DMS53 (cell line): ENCODE data around the gene KCNV2.
A peak's percentile ranks its signal among the peaks of the same experiment; 100 is the strongest.

ENCODE experiments used
- DNase-seq: peaks from one replicate; lab custom pipeline; 2025; lab: John Stamatoyannopoulos, UW

Gene KCNV2

DNA sequence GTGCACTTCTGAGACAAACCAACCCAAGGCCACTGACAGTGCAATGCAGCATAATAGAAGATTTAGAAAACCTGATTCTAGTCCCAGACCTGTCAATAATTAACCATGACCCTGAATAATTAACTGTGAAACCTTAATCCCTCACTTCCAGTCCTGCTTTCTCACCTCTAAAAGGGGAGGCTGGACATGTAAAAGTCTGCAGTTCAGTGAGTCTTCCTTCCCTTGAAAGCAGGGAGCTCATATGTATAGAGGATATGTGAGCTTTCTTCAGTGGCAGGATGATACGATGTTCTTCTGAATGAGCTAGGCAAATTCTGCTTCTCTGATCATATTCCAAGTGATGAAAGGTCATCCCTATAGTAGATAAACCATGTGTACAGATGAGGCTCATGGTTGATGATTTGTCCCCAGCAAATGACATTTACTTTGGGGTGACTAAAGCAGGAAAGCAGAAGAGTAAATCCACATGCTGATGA lies 2.9 kb downstream of the KCNV2 start:
- DNase-seq = peak; percentile 51

DNA sequence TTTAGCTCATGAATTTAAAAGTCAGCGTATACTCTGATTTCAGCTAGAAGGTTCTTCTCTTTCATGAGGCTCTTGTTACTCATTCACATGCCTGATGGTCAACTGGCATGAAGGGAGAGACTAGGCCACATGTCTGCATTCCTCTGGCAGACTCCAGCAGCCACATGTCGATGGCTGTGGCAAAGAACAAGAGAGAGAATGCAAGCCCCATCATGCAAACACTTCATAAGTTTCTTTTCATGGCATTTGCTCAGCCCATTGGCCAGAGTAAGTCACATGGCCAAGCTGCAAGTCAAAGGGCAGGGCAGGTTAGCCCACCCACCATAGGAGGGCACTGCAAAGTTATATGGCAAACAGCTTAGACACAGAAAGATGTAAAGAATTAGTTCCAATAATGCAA lies 5.4 kb downstream of the KCNV2 start:
- DNase-seq = no peak

GRCh38 chr9:2723376-2724065 lies 6.2 kb downstream of the KCNV2 start:
- DNase-seq = no peak

- DNase-seq = no peak
Measured at GRCh38 chr9:2725126-2725525, 7.8 kb downstream of the KCNV2 start.

DNA sequence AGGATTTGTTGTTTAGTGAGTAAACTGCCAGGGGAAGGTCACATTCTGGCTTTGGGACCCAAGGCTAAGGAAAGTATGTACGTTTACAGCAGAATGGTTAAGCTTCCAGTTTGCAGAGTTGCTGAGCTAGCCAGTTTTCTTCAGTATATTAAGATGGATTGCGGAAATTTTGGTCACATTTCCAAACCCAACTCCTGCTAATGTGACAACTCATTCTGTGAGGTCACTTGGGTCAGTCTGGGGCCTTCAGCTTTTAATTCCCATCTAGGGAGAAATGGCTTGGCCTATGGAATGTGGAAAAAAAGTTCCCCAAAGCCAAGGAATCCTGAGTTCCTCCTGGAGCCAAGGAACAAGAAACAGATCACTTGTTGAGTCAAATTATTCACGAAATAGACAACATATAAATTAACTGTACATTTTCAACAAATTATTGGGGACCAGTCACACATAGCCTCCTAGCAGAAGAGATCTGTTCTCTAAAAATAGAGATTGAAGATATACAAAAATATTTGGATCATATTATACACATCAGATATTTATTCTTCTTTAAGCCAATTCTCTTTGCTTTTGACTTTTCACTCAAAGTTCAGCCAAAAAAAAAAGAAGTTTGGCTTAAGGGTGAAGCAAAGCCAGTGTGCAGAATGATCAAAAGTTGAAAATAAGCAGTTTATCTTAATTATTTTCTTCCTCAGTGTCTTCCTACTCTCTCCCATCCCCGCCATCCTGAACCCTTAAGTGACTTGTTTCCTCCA lies 8.8 kb downstream of the KCNV2 start:
- no peak for DNase-seq

GRCh38 chr9:2726650-2727340 lies 9.5 kb downstream of the KCNV2 start:
- DNase-seq = no peak

DNA sequence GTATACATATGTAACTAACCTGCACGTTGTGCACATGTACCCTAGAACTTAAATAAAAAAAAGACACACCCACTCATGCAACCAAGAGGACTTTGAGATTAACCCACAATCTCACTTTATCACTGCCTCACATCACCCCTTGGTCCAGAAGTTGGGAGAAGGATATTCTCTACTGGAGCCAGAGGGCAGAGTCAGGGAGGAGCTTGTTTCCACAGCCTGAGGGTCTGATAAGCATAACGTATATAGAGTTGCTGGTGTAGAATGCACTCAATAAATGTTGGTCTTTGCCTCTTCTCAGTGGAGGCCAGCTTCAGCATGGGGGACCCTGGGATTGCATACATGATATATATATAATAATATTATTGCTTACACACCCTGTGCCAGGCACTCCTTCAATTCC lies 10.1 kb downstream of the KCNV2 start:
- DNase-seq = no peak

- DNase-seq = peak; percentile 67
Measured at GRCh38 chr9:2727966-2728613, 10.8 kb downstream of the KCNV2 start.

DNA sequence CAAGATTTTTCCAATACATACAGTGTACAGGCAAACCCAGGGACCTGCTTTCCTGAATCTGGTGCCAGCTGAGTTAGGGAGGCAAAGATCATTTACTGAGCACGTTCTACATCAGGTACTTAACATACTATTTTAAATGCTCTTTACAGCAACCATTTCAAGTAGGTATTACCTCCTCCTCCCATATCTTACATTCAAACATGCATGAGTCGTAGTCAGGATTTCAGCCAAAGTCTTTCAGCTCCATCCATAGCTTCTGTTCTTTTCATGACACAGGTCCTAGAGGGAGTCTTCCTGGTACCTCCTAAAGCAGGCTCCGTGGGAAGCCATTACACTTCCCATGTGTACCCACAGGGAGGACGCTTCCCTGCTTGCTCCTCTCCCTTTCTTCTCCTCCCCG lies 11.7 kb downstream of the KCNV2 start:
- DNase-seq = no peak

- no peak for DNase-seq
Measured at GRCh38 chr9:2729721-2730120, 12.4 kb downstream of the KCNV2 start.

GRCh38 chr9:2730971-2731370 lies 13.7 kb downstream of the KCNV2 start:
- DNase-seq = no peak

DNA sequence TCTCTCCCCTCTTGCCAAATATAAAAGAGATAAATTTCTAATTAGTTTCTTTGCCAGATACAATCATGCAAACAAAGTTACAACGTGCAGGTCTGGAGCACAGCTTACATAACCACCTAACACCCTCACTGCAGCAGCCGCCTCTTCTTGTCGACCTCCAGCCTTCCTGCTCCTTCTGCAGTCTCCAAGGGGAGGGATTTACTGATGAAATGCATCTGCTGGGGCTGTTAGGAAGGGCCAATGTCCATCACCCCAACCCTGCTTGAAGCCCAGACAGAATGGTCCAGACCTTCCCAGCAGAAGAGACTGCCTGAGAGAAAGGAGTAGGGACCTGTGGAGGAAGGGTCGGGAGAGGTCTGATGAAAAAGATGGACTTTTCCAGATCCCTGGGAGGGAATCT lies 15.2 kb downstream of the KCNV2 start:
- no peak for DNase-seq

DNA sequence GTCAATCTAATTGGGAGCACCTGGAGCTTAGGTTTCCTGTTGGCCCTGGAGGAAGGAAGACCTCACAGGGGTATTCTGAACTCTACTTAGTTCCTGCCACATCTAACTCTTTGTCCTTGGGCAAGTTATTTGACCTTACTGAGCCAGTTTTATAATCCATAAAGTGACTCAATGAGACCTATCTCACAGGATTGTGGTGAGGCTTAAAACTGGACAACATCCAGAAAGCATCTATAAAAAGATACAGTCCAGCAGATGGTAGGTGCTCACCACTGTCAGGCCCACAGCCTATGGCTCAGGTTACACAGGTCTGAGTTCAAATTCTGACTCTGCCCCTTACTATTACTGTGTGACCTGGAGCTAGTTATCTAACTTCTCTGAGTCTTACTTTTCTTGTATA lies 23.3 kb downstream of the KCNV2 start:
- DNase-seq = no peak

DNA sequence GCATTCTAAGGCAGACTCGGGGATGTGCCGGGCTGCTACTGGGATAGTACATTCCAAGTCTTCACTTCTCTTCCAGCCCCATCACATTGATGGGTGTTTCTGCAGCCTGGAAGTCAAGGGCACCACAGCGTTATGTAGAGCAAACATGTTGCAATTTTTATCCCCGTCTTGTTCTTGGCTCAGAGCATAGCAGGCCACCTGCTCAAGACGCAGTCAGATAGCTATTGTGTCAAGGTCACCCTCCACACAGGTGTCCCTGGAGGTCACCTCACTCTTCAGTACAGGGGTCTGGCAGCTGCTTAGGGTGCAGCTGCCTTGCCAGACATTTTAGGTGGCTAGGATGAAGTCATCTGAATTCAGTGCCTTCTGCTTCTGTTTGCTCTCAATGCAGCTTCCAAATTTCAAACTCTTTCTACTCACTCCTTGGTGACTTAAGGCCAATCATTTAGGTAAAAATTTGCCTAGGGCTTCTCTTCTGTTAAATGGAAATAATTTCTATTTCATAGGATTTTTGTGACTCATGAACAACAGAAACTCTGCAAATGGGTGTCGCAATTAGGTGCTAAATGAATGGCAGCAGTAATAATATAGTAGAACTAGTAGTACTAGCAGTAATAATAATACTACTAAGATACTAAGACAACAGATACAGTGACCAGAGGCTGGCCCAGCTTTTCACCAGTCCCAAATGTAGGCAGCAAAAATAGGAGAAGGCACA lies 24.3 kb downstream of the KCNV2 start:
- no peak for DNase-seq

- no peak for DNase-seq
Measured at GRCh38 chr9:2742214-2742613, 24.9 kb downstream of the KCNV2 start.

- no peak for DNase-seq
Measured at GRCh38 chr9:2743937-2744529, 26.7 kb downstream of the KCNV2 start.

- DNase-seq = no peak
Measured at GRCh38 chr9:2745560-2746380, 28.5 kb downstream of the KCNV2 start.

DNA sequence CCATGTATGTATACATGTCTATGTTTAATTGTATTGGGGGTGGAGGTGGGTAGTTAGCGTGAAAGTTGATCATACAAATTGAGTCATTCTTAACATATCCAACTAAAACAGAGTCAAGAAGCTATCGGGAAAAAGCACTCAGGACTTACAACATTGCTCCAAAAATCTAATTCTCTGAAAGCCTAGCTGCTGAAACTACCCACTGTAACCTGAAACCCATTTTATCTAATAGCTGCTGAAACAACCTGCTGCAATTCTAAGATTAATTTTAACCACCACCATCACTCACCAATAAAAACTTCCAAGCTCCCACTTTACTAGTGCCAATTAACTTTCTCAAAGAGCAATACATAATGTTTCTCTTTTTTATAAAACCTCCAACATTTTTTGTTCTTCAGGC lies 32.2 kb downstream of the KCNV2 start:
- no peak for DNase-seq

GRCh38 chr9:2755285-2755684 lies 38.0 kb downstream of the KCNV2 start:
- no peak for DNase-seq

DNA sequence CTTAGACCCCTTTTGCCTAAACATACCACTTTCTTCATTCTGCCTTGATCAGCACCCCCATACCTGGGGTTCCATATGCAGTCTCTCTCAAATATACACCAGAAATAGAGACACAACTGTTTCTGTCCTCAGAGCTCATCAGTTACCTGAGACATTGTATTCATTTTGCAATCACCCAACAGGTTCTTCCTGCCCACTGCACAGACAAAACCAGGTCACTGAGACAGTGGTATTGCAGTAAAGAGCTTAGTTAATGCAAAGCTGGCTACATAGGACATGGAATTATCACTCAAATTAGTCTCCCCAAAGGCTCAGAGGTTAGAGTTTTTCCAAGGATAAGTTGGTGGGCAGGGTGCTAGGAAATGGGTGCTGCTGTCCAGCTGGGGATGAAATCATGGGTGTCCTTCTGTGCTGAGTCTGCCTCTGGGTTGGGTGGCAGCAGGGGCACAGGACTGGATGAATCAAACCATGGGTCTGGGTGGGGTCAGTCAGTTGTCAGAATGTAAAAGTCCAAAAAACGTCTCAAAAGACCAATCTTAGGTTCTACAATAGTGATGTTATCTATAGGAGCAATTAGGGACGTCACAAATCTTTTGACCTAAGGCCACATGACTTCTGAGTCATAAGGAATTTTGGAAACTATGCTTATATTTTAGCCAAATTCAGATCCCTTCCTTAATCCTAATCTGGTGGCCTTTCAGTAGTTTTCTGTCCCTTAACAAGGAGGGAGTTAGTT lies 41.0 kb downstream of the KCNV2 start:
- no peak for DNase-seq
